Measurements from ENCODE around the gene TMEM114.

TMEM114 gene

DNA sequence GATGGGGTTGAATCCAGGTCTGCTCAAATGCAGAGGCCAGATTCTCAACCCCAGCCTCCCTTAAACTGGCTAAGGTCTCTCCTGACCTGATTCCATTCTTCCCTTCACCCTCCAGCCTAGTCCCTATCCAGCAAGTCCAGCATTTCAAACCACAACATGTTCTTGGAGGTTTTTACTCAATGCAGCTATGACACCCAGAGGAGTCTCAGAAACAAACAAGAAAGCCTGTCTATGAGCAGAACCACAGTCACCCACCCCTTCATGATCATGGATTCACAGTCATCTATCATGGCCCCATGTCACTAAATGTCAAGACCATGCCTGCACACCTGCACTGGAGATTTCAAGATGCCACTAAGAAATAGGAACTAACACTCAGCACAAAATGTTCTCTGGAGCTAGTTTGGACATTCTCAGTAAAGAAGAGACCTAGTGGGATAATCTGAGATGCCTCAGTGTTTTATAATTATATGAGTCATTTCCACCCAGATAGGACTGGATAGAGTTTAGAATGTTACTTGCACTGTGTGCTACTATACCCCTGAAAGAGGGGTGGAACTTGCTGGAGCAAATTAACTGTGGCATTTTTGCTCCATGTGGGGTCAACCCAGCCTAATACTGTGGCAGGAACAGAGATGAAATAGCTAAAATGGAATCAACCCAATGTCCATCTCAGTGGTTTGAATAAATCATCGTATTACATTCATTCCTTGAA lies 21.7 kb upstream of the TMEM114 start:
- DNase-seq (ENCODE audit: low read depth in 2 of 2): no peak

DNA sequence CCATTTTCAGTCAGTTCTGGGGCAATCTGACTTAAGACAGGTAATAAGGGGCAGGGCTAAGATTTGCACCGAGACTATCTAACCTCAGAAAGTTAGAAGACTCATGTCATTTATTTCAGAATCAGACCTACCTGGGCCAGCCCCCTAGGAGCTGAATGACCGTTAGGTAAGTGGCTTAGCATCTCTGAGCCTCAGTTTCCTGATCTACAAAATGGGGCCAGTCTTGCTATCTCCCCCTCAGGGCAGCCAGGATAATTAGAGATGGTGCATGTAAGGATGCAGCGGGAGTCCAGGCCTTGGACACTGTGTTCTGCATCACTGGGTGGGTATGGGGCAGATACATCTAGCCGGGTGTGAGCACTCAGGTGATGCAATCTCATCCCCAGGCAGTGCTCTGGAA lies 20.8 kb upstream of the TMEM114 start:
- DNase-seq (ENCODE audit: low read depth in 2 of 2): no peak

DNA sequence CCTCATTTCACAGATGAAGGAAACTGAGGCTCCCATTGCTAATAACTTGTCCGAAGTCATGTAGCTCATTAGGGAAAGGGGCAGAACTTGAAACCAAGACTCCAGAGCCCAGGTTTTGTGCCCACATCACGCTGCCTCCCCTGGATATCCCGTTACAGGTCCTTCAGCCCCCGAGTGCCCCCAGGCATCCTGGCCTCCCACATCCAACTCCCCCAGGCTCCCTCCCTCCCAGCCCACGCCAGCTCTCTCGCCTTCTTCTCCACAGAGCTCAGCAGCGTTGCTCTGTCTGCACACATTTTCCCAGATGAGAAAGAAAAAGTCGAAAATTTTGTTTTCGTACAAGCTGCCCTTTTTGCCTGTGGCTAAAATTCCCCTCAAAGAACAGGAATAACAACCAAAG lies 16.9 kb upstream of the TMEM114 start:
- DNase-seq (ENCODE audit: low read depth in 2 of 2): no peak

DNA sequence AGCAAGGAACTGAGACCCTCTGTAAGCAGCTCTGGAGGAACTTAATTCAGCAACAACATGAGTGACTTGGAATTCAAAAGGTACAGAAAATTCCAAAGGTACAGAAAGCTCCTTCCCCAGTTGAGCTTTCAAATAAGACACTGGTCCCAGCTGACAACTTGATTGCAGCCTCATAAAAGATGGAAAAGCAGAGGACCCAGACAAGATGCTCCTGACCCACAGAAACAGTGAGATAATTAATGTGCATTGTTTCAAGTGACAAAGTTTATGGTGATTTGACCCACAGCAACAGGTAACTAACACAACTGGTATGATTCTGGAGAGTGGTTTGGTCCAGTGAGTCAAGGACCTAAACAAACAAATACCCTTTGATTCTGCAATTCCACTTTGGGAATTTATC lies 15.2 kb upstream of the TMEM114 start:
- DNase-seq (ENCODE audit: low read depth in 2 of 2): no peak

DNA sequence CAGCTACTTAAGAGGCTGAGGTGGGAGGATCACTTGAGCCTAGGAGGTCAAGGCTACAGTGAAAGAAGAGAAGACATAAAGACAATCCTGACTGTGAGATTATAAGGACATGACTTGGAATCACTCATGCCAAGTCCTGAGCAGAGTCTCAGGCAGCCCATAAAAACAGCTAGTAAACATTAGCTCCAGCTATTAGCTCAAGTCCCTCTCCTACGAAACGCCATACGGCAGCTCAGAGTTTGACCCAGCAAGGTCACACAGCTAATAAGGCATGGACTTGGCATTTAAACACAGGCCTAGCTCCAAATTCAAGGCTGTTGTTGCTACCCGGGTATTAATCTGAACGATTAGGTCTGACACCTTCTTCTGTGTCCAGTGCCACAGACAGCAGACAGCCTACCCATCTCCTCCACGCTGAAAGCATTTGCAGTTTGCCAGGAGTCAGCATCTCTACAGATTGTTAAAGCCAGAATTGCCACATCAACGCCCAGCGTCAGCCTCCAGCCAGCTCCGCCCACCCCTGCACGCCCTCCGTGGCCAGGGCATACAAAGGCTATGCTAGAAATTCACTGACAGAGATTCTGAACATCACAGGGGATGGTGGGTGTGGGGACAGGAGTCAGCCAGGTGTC lies 9.9 kb upstream of the TMEM114 start:
- DNase-seq (ENCODE audit: low read depth in 2 of 2): no peak

DNA sequence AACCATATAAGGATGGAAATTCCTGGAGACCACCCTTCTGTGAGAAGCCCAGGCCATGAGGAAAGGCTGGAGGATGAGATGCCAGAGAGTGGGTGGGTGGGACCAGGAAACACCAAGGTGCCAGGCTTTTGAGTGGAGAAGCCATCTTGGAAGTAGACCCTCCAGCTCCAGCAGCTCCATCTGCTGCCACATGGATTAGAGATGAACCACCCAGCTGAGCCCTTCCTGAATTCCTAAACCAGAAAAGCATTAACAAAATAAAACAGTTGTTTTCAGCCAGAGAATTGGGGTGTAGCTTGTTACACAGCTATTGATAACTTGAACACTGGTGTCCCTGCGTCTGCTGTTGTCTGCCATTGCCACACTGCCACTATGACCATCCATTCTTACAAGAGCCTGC lies 6.3 kb upstream of the TMEM114 start:
- DNase-seq (ENCODE audit: low read depth in 2 of 2): no peak

DNA sequence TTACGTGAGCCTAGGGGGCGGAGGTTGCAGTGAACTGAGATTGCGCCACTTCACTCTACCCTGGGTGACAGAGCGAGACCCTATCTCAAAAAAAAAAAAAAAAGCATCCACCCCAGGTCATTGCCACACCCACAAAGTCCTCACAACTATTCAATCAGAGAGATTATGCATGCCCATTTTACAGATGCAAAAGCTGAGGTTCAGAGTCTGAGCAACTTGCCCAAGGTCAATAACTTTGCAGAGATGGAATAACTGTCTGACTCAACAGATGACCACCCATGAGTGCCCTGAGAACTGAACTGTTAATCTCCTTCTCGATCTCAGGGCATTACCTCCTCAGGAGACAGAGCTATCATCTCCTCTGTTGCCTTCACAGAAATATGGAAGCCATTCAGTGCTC lies 5.5 kb upstream of the TMEM114 start:
- DNase-seq (ENCODE audit: low read depth in 2 of 2): no peak

DNA sequence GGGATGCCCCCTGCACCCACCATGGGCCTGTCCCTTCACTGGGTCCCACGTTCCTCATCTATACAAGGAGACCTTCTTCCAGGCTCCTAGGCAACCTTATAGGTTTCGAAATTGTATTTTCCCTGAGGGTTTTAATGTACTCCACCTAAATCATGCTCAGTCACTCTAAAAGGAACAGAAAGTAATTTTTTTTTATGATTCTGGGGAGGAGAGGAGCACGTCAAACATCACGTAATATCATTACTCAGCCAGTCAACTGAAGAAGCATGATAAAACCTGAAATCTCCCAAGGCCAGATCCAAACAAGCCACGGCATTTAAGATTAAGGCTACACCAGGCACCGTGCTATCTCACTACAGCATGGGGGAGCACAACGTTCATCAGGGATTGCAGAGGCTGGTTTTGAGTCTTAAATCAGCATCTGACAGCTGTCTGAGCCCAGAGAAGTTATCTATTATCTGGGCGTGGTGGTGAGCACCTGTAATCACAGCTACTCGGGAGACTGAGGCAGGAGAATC lies 3.9 kb upstream of the TMEM114 start:
- no peak for DNase-seq (ENCODE audit: low read depth in 2 of 2)

DNA sequence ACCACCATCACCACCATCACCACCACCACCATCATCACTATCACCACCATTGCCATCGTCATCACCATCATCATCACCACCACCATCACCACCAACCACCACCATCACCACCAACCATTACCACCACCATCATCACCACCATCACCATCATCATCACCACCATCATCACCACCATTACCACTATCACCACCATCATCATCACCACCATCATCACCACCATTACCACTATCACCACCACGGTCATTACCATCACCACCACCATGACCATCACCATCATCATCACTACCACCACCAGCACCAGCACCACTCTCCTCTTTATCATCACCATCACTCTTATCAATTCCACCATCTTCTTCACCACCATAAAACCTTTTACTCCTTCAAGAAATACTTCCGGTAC lies 1.1 kb upstream of the TMEM114 start:
- DNase-seq (ENCODE audit: low read depth in 2 of 2): no peak

DNA sequence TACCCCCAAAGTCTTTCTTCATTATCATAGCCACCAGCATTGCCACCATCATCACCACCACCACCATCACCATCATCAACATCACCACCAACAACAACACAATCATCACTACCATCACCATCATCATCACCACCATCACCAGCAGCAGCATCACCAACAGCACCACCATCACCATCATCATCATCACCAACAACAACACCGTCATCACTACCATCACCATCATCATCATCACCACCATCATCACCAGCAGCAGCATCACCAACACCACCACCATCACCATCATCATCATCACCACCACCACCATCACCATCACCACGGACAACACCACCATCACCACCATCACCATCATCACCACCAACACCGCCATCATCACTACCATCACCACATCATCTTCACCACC lies 500 bp upstream of the TMEM114 start:
- no peak for DNase-seq (ENCODE audit: low read depth in 2 of 2)

DNA sequence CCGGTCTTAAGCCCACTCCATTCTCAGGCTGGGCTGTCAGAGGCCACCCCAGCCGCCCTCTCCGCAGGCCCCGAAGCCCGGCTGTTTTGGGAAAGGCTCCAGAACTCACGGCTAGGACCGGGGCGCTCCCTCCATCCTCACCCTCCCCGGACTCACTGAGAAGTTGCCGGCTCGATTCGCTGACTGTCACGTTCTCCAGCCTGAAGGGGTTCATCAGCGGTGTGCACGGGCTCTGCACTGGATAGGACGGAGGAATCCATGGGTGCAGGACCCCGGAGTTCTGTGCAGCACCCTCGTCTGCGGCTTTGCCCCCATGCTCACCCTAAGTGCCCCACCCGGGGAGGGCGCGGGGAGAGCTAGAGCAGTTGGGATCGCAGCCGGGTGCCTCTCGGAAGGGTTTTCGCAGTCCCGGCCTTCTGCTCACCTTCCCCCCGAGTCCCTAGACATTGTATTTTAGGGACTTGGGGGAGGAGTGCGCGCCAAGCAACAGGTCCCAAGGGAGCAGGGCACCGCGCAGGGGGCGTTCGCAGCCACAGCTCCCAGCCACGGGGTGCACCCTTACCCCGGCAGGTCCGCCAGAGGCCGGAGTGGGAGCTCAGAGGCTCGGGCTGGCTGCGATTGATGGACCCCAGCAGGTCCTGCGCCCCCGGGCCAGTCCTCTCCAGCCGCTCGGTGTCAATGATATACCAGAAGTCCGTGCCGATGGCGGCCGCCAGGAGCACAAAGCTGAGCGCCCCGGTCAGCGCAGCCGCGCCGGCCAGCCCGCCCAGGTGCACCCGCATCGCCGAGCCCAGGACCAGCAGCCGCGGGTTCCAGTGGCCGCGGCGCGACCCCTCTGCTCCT lies 1.0 kb downstream of the TMEM114 start:
- DNase-seq (ENCODE audit: low read depth in 2 of 2): no peak

DNA sequence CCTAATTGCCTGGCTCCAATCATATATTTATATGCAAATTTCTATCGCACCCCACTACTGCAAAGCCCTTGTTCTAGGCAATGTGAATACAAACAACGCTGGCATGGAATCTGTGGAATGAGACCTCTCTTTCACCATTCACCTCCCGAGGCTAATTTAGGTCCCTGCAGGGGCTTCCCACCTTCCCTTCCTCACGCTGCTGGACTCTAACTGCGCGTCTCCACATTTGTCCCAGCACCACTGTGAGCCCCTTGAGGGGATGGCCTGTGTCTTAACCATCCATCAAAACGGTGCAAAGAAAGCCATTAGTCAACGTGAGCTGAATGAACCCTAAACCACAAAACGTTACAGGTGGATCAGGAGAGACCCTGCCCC lies 1.6 kb downstream of the TMEM114 start:
- DNase-seq (ENCODE audit: low read depth in 2 of 2): no peak

DNA sequence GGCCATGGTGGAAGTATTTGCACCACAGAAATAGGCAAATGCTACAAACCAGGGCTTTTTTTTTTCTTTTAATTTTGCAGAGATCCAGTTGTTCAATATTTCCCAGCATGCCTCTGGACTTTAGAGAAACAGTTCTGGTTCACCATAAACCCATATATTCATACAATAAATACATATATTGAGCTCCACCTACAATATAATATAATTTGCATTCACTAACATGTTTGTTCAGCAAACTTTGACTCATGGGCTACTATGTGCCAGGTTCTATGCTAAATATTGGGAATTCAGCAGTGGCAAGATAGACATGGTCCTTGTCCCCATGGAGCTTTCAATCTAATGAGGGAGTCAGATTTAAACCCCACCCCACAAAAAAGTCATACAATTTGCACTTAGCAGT lies 3.2 kb downstream of the TMEM114 start:
- no peak for DNase-seq (ENCODE audit: low read depth in 2 of 2)

DNA sequence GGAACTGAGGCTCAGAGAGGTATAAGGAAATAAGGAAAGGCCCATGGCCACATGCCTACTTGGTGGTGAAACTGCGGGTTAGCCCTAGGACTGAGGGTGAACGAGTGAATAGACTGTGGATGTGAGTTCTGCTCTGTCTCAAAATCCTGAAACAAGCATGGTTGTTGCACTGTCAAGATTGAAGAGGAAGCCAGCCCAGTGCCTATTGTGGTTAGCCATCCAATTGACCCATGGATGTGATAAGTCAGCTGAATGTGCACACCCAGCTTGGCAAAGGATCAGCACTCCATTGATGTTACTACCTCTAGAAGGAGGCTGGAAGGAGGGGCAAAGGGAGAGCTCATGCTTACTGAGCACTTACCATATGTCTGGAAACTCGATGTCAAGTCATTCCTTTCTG lies 4.5 kb downstream of the TMEM114 start:
- no peak for DNase-seq (ENCODE audit: low read depth in 2 of 2)

DNA sequence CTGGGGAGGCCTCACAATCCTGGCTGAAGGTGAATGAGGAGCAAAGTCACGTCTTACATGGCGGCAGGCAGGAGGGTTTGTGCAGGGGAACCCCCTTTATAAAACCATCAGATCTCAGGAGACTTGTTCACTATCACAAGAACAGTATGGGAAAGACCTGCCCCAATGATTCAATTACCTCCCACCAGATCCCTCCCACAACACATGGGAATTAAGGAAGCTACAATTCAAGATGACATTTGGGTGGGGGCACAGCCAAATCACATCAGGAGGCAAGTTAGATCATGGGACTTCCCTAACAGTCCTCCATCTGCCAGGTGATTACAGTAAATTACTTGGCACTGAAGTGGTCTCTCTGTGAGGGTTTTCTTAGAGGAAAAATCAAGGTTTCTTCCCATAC lies 5.3 kb downstream of the TMEM114 start:
- DNase-seq (ENCODE audit: low read depth in 2 of 2): no peak

DNA sequence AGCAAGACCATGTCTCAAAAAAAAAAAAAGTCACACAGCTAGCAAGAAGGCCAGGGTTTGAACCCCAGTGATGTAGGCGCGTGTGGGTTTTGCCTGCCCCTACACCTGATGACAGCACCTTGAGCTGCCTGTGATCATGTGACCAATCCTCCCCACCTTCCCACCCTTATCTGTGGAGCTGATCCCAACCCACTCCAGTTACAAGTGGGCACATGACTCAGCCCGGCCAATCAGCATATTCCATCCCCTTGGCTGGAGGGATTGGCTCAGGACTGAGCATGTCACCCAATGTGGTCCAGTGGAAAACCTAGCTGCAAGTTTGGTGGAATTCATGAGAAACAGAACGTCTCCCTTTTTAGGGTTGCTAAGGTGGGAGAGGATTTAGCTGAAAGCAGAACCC lies 6.6 kb downstream of the TMEM114 start:
- no peak for DNase-seq (ENCODE audit: low read depth in 2 of 2)

DNA sequence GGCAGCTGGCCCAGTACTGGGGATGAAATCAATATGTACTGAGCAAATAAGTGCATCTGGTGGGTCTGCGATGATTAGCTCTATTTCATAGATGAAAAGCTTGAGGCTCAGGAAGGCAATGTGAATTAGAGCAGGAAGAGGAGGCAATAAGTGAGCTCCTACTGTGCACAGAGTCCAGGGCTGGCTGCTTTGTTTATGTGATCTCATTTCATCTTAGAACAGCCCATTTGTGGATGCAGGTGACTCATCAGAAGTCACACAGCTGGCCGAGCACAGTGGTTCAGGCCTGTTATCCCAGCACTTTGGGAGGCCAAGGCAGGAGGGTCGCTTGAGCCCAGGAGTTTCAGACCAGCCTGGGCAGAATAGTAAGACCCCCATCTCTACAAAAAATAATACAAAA lies 7.1 kb downstream of the TMEM114 start:
- no peak for DNase-seq (ENCODE audit: low read depth in 2 of 2)

DNA sequence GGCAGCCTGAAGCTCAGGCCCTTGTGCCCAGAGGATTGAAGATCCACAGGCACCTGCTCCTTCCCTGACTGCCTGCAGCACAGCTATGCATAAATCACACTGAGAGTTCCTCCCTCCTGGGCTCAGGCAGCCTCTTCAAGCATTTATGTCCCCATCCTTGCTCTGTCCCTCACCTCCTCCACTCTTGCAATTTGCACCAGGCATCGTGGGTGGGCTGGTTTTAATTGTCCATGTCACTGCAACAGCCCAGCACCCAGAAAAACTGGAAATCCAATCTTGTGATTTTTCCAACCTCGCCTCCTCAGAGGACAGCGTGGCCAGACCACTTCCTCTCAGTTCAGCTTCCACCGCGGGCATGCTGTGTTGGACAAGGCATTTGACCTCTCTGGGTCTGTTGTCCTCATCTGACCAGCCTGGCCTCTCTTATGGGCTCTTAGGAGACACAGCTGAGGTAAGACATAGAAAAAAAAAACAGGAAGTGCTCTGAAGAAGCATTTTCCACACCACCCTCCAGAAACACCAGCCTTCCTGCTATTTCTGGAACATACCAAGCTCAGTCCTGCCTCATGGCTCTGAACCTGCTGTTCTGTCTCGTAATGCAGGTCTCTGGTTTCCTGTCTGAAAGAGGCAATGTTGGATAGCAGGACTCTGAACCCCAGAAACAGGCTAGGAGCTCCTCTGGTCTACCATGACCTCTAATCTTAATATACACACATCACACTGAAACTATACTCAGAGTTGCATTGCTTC lies 8.3 kb downstream of the TMEM114 start:
- DNase-seq (ENCODE audit: low read depth in 2 of 2): no peak

DNA sequence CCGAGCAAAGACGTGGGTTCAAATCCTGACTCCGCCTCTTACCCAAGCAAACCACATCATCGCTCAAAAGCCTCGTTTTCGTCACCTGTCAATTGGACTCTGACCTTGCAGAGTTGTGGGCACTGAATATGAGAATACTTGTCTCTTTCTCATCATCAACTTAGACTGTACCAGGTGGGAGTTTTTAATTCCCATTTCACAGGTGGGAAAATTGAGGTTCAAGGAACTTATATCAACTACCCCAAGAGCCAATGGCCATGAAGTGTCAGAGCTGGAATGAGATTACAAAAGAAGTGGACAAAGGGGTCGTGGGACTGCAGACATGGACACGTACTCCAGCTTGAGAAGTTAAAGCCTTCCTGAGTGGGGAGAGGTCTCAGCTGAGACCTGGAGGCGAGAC lies 10.8 kb downstream of the TMEM114 start:
- DNase-seq (ENCODE audit: low read depth in 2 of 2): no peak

DNA sequence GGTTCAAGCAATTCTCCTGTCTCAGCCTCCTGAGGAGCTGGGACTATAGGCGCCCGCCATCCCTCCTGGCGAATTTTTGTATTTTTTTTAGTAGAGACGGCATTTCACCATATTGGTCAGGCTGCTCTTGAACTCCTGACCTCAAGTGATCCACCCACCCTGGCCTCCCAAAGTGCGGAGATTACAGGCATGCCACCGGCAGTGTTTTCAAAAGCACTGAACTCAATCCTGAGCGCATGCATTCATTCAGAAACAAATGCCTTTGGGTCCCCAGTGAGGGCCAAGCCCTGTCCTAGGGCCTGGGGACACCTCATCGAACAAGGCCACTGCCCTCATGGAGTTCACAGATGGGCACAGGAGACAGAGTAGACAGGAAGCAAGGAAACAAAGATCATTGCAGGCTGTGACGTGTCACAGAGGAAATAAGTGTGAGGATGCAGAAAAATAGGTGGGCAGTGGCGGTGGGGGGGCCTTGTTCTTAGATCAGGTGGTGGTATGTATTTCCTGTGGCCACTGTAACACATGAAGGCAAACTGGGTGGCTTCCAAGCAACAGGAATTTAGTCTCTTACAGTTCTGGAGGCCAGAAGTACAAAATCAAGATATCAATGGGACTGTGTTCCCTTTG lies 12.5 kb downstream of the TMEM114 start:
- no peak for DNase-seq (ENCODE audit: low read depth in 2 of 2)

DNA sequence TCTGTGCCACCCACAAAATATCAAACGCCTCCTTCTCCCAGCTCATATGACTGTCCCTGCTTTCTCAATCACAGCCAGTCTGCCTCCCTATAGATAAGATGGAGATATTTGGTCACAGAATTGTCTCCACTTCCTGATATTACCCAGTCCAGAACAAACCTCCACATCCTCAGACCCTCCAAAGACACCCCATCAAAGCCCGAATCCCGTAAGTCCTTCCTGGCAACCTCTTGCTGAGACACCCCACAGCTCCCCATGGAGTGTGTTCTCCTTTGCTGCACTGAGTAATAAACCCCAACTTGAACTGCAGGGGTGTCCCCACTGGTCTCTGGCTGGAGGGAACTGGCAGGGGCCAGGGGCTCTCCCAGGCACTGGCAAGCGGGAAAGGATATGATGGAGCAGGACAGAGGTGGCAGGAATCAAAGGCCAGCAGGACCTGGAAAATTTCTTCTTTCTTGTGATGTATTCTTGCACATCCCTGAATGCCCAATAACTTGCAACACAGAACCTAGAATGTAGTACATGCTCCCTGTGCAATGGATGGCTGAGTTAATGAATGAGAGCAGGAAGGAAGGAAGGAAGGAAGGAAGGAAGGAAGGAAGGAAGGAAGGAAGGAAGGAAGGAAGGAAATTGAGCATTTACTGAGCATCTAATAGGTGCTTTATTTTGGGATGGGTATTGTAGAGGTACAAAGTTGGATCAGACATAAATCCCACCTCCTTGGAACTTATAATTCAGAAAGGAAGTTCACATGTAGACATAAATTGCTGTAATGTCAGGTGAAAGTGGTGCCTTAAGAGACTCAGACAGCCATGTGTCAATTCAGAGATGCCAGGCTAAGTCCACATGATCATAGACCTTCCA lies 13.9 kb downstream of the TMEM114 start:
- no peak for DNase-seq (ENCODE audit: low read depth in 2 of 2)
